A673 (cell line): ENCODE data around the gene CHI3L2. TPM values are rescaled to one million over a fixed set of nuclear protein-coding genes. Genes with fewer than 3 reads are reported as not detected.

Experiments used
- BruUV-seq: library from RNA; stranded (reverse); fragments of 400-500 nt; replicated peaks from 2 replicates; lab custom pipeline; 2021; lab: Mats Ljungman, UMichigan
- CTCF ChIA-PET: fragments of 300-600 bp; sonication (Branson Sonifier 250); formaldehyde crosslinking; loops from one replicate; lab custom pipeline; 2022; ENCODE audit warnings: antibody characterized with exemption; lab: Charles Lee
- POLR2A ChIA-PET: fragments of 300-600 bp; sonication (Branson Sonifier 250); formaldehyde crosslinking; loops from one replicate; lab custom pipeline; 2022; ENCODE audit warnings: antibody characterized with exemption; ENCODE audit not compliant: low non-redundant PET; lab: Charles Lee
- DNase-seq: peaks from one replicate; pipeline ENCODE4 v3.0.0-alpha.2; 2015; ENCODE audit warnings: low spot score
- H3K27ac ChIP-seq: fragments of 200-600 bp; sonication (generic); 2 replicates; pipeline ENCODE4 v1.5.1; 2016; ENCODE audit warnings: mixed run types, low read depth, mild to moderate bottlenecking, mixed read lengths, antibody characterized with exemption, low read length; ENCODE audit not compliant: poor library complexity, severe bottlenecking
- H3K27me3 ChIP-seq: fragments of 200-600 bp; sonication (generic); replicated peaks from 2 replicates; pipeline ENCODE4 v1.6.1; 2017; ENCODE audit warnings: mixed run types, low read depth, mild to moderate bottlenecking, mixed read lengths, antibody characterized with exemption, low read length; ENCODE audit not compliant: insufficient read depth, poor library complexity
- H3K36me3 ChIP-seq: fragments of 200-600 bp; sonication (generic); 2 replicates; pipeline ENCODE4 v1.6.1; 2016; ENCODE audit warnings: mixed run types, mild to moderate bottlenecking, mixed read lengths, antibody characterized with exemption, low read length; ENCODE audit not compliant: insufficient read depth, poor library complexity, severe bottlenecking
- H3K4me1 ChIP-seq: fragments of 200-600 bp; sonication (generic); 2 replicates; pipeline ENCODE4 v1.6.1; 2017; ENCODE audit warnings: mixed run types, mild to moderate bottlenecking, mixed read lengths, antibody characterized with exemption, low read length; ENCODE audit not compliant: insufficient read depth, poor library complexity, severe bottlenecking
- H3K4me3 ChIP-seq: fragments of 200-600 bp; sonication (generic); 2 replicates; pipeline ENCODE4 v1.5.1; 2016; ENCODE audit warnings: low read depth, mixed run types, mild to moderate bottlenecking, mixed read lengths, low read length; ENCODE audit not compliant: poor library complexity, severe bottlenecking
- H3K9me3 ChIP-seq: fragments of 200-600 bp; sonication (generic); 2 replicates; pipeline ENCODE4 v1.6.1; 2016; ENCODE audit warnings: mixed run types, low read depth, mild to moderate bottlenecking, mixed read lengths, antibody characterized with exemption, low read length; ENCODE audit not compliant: poor library complexity, severe bottlenecking
- EZH2 ChIP-seq: fragments of 200-600 bp; sonication (generic); IDR thresholded peaks from 2 replicates; pipeline ENCODE4 v1.6.1; 2017; ENCODE audit warnings: borderline replicate concordance, low read depth, mild to moderate bottlenecking, mixed read lengths, antibody characterized with exemption, low read length; ENCODE audit not compliant: poor library complexity, severe bottlenecking
- intact Hi-C: fragments of 100-400 bp; cut with micrococcal nuclease; formaldehyde crosslinking; loops from one replicate; pipeline ENCODE4 v1.10.0; 2022; ENCODE audit not compliant: unreplicated experiment
- total RNA-seq: library from RNA; stranded (reverse); gene quantifications from 2 replicates; pipeline ENCODE4 v1.2.3, GENCODE V29; 2021
- TF ChIP-seq, protein P1 (sequence below): fragments of 300-800, 200-600 bp; sonication (generic); conservative IDR thresholded peaks from 2 replicates; pipeline ENCODE4 v1.5.1; 2017; ENCODE audit warnings: low read depth, mild to moderate bottlenecking, antibody characterized with exemption, low read length, moderate library complexity, mixed read lengths

CHI3L2 gene
- total RNA-seq, 1 experiment from 2014 or later = not detected

DNA sequence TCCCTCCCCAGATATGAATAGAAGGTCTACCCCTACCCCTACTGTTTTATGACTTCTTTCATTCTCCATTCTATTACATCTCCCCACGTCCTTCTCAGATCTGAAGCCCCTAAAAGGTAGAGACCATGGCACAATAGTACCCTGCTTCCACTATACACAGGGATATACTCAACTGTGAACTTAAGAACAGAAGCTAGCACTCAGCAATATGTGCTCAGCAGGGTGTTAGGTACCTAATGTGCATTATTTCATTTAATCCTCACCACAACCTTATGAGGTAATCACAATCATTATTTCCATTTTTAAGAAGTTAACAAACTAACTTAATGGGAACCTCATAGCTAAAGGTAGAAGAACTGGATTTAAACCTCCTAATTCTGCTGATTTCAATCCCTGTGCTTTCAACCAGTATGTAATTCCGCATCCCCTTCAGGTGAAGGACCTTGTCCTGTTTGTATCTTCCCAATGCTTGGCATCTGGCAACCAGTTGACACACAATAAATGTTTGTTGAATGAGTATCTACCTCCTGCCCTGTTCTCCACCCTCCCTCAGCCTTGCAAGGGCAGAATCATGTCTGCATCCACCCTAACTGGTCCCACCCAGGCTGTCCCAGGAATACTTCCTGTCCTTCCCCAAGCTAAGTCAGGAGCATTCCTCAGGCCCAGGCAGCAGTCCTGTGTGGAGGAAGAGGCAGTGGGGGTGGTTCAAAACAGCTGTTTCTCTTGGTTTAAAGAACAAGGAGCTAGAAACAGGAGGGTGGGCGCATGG is 33.6 kb upstream of the CHI3L2 start:
- no peaks in the 10 kb centered on the region for H3K27me3 ChIP-seq
- POLR2A ChIA-PET = no interaction called here
- no peak overlapping the region for H3K4me3 ChIP-seq
- TF ChIP-seq, protein P1, sequence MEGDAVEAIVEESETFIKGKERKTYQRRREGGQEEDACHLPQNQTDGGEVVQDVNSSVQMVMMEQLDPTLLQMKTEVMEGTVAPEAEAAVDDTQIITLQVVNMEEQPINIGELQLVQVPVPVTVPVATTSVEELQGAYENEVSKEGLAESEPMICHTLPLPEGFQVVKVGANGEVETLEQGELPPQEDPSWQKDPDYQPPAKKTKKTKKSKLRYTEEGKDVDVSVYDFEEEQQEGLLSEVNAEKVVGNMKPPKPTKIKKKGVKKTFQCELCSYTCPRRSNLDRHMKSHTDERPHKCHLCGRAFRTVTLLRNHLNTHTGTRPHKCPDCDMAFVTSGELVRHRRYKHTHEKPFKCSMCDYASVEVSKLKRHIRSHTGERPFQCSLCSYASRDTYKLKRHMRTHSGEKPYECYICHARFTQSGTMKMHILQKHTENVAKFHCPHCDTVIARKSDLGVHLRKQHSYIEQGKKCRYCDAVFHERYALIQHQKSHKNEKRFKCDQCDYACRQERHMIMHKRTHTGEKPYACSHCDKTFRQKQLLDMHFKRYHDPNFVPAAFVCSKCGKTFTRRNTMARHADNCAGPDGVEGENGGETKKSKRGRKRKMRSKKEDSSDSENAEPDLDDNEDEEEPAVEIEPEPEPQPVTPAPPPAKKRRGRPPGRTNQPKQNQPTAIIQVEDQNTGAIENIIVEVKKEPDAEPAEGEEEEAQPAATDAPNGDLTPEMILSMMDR = no peak
- no peak for TF ChIP-seq EZH2
- no peaks in the 10 kb centered on the region for H3K9me3 ChIP-seq
- H3K4me1 ChIP-seq = no peaks in the 10 kb centered on the region
- H3K36me3 ChIP-seq = no peaks in the 10 kb centered on the region
- intact Hi-C loops = no loop called here
- no TSS peak for BruUV-seq
- DNase-seq = no peak
- CTCF ChIA-PET = no interaction called here
- no peak overlapping the region for H3K27ac ChIP-seq

DNA sequence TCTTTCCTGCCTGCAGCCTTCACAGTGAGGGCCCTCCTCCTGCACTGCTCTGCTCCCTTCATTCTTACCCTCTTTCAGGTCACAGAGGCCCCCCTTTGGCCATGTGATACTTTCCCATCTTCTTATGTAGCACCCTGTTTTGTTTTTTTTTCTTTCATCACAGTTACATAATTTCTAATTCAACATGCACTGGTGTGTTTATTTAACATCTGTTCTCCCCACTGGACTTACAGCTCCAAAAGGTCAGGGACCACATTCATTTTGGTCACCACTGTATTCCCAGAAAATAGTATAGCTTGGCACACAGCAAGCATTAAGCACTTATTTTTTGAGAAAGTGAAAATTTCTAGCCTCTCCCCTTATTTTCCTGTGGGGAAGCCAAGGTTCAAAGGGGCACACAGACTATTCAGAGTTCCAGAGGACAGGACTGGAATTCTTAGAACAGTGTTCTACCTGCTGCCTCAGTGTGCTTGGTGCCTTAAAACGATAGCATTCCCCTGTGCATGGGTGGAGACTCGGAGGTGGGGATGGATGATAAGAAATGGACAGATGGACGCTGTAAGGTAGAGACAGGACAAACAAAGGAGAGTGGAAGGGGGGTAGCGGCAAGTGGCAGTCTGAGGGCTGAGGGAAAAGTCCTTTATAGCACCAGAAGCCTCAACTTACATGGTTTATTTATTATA is 32.4 kb upstream of the CHI3L2 start:
- Histone ChIP-seq H3K4me1 (no peaks in the 10 kb centered on the region), H3K27me3 (no peaks in the 10 kb centered on the region), H3K4me3 (no peak overlapping the region), H3K27ac (no peak overlapping the region), H3K36me3 (no peaks in the 10 kb centered on the region), H3K9me3 (no peaks in the 10 kb centered on the region)
- POLR2A ChIA-PET = no interaction called here
- intact Hi-C loops = no loop called here
- CTCF ChIA-PET = no interaction called here
- no TSS peak for BruUV-seq
- DNase-seq = no peak
- TF ChIP-seq EZH2 = no peak
- TF ChIP-seq, protein P1 = no peak

DNA sequence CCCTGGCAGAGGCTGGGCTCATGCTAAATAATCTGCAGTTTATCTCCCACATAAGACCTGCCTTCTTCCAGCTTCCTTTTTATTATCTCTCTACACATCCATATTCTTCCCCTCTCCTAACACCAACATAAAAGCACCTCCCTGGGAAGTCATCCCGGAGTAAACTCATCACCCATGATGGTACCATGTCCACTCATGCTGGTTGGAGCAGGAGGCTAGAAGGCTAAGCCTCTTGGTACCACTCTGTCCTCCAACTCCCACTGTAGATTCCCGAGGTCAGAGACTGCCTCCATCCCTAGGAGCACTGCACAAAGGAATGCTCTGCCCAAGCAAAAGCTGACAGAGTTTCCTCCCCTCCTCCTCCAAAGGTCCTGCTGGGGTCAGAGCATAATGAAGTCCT is 31.3 kb upstream of the CHI3L2 start:
- H3K36me3 ChIP-seq = no peaks in the 10 kb centered on the region
- no peak overlapping the region for H3K27ac ChIP-seq
- ChIA-PET POLR2A (no interaction called here), CTCF (interaction anchor here (1.1 kb wide), 1 partner anchor 204 kb away, joined by 3 read pairs; no protein-coding TSS in a partner anchor)
- H3K4me1 ChIP-seq = no peaks in the 10 kb centered on the region
- no peak for TF ChIP-seq EZH2
- TF ChIP-seq, protein P1 = no peak
- no peaks in the 10 kb centered on the region for H3K27me3 ChIP-seq
- BruUV-seq = no TSS peak
- H3K4me3 ChIP-seq = no peak overlapping the region
- DNase-seq = no peak
- no peaks in the 10 kb centered on the region for H3K9me3 ChIP-seq
- intact Hi-C loops = no loop called here
